Subcutaneous adipose tissue (tissue), 4 donors: ENCODE measurements around the gene FBXL17. TPM values are rescaled to one million over a fixed set of nuclear protein-coding genes. Genes with fewer than 3 reads are reported as not detected.

ENCODE experiments used
- total RNA-seq, 4 donors: library from RNA; depleted of rRNA; stranded (reverse); fragments of >200 nt; gene quantifications; one replicate each; pipeline ENCODE4 v1.1.0, GENCODE V29; 2016
- TF ChIP-seq, protein P1 (sequence below): fragments of 450-650 bp; IDR thresholded peaks from one replicate; pipeline ENCODE4 v1.5.1; 2016; ENCODE audit warnings: low read depth, mild to moderate bottlenecking, control low read depth, antibody characterized with exemption, moderate library complexity

The FBXL17 gene
- total RNA-seq, 4 donors from 2014 or later, result 19.4 to 22.2 (median 21.3) TPM

DNA sequence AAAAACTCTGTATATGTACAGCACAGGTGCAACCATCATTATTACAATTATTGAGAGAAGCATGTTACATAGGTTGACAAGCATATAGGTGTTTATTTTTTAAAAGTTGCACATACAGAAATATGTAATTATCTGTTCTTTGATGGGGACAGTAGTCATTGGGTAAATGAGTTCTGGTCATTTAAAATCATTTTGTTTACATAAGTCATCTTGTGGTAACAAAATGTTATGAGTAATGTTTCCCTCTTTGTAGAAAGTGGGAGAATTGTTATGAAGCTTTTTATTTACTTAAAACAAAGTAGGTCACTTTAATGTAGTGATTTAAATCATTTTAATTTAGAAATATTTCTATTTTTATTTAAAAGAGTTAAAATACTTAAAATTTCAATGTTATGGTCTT, 33.8 kb upstream of the FBXL17 start:
- TF ChIP-seq, protein P1, sequence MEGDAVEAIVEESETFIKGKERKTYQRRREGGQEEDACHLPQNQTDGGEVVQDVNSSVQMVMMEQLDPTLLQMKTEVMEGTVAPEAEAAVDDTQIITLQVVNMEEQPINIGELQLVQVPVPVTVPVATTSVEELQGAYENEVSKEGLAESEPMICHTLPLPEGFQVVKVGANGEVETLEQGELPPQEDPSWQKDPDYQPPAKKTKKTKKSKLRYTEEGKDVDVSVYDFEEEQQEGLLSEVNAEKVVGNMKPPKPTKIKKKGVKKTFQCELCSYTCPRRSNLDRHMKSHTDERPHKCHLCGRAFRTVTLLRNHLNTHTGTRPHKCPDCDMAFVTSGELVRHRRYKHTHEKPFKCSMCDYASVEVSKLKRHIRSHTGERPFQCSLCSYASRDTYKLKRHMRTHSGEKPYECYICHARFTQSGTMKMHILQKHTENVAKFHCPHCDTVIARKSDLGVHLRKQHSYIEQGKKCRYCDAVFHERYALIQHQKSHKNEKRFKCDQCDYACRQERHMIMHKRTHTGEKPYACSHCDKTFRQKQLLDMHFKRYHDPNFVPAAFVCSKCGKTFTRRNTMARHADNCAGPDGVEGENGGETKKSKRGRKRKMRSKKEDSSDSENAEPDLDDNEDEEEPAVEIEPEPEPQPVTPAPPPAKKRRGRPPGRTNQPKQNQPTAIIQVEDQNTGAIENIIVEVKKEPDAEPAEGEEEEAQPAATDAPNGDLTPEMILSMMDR, result no peak

DNA sequence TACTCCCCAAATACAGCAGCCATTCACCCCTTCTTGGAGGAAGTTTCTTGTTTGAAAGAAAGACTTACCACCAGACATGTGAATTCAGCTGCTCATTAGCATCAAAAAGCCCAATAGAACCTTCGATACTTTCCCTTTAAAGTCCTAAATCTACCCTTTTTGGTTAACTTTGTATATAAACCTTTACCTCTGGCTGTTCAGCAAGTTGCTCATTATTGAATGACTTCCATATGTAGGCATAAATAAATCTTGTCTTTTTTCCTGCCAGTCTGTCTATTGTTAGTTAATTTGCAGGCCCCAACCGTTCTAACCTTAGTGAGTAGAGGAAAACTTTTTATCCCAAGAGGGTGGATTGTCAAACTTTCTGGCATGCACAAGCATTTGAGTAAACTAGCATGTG, 27.9 kb upstream of the FBXL17 start:
- TF ChIP-seq, protein P1, result no peak

DNA sequence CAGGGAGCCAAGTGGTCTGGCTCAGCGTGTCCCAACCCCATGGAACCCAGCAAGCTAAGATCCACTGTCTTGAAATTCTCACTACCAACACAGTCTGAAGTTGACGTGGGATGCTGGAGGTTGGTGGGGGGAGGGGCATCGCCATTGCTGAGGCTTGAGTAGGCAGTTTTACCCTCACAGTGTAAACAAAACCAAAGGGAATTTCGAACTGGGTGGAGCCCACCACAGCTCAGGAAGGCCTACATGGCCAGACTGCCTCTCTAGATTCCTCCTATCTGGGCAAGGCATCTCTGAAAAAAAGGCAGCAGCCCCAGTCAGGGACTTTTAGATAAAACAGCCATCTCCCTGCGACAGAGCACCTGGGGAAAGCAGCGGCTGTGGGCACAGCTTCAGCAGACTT, 17.1 kb upstream of the FBXL17 start:
- TF ChIP-seq, protein P1, result no peak

DNA sequence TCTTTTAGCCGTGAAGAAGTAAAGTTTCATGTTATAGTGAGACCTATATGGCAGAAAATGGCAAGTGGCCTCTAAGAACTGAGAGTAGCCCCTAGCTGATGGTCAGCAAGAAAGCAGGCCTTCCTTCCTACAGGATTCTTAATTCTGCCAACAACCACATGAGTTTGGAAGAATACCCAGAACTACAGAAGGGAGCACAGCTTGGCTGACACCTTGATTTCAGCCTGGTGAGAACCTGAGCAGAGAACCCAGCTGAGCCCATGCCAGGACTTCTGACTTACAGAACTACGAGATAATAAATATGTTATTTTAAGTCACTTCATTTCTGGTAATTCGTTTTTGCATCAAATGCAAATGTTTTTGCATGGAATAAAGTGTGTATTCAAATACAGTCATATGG, 5.9 kb upstream of the FBXL17 start:
- TF ChIP-seq, protein P1, result no peak

DNA sequence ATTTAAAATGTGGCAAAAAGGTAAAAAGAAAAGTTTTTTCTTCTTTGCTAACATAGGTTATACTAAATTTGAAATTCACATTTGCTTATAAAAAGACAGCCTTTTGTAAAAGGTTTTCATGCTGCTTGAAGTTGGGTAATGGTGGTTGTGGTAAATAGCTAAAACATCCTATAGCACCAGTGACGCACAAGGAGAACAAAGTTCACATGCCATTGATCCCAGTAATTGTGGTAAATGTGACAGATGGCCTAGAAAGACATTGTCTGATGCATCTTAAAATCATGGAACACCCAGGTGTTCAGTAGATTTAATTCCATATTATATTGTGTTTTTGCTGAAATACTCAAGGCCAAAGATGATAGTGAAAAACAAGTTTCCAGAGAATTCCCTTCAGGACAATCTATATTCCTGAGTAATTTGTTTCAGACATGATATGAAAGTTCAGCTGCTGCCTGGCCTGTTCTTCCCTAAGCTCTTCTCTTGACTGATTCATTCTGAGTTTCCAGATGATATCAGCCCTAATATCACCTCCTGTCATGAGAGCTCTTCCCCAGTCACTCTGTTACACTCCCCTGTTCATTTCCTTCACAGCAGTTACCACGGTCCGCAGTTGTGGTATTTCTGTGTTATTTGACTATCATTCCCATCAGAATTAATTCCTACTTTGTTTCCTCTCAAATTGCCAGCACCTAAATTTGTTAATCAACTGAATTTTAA, 4.6 kb upstream of the FBXL17 start:
- TF ChIP-seq, protein P1, result no peak

DNA sequence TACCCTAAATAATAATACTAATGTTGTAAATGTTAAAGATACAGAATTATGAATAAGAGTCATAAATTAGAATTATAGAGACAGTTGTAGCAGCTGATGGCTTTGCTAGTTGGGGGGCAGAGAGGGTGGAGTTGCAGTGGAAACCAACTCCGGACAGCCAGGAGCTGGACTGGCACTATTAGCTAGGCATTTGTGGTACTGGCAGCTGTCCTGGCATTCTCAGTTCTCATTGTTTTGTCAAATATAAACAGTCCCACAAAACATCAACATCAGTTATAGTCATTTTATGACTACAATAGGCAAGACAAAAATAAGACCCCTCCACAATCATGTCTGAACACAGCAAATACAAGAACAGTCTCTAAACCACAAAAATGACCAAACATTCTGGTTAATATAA, 2.8 kb upstream of the FBXL17 start:
- TF ChIP-seq, protein P1, result no peak

DNA sequence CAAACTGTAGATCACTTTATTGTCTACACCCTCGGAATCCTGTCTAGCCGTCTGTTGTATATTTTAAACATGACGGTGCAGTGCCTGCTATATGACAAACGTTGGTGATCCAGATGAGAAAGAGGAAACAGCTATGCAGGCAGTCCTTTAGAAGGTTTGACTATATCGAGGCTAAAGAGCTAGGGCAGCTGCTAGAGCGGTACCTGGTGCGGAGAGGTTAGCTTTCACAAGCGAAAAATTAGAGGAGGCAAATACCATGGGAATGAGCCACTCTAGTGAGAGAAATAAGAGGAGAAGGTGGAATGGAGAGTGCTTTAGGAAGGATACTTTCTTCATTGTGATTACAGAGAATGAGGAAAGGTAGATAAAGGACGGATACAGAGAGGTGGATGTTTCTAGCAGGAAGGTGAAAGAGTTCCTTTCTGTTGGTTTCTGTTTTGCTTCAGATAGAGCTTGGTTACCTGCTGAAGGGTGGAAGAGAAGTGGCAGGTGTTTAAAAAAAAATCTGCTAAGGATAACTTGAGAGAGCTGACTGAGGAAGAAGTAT, 959 bp upstream of the FBXL17 start:
- TF ChIP-seq, protein P1, result no peak
